Choroid plexus epithelial cell (primary cell): ENCODE results near the gene BMPER.

Experiments used
- DNase-seq: peaks from one replicate; pipeline ENCODE4 v3.0.0-alpha.2; 2010; ENCODE audit warnings: low read depth
- H3K4me3 ChIP-seq: 2 replicates; pipeline ENCODE4 v1.5.1; 2011; ENCODE audit warnings: low read depth, mild to moderate bottlenecking, control low read depth, low read length, moderate library complexity
- TF ChIP-seq, protein P1 (sequence below): conservative IDR thresholded peaks from 2 replicates; pipeline ENCODE4 v1.5.1; 2011; ENCODE audit warnings: low read depth, mild to moderate bottlenecking, control low read depth, inconsistent platforms, low read length, moderate library complexity

BMPER gene

DNA sequence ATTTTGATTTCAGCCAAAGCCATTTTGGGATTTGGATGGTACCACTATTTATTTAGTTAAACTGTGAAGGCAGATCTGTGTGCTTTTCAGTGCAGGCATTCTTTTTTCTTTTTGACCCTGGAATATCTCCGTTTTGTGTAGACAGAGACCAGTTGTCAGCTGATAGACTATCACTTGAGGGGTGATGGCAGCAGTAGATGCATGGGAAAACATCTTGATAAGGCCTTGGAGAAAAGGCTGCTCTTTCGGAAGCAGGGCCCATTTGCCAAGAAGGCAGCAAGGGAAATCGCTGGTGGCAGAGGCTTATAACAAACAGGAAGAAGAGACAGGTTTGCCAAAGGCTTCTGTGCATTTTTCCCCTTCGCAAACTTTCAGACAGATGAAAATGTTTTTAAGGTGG lies 2.6 kb upstream of the BMPER start:
- TF ChIP-seq, protein P1, sequence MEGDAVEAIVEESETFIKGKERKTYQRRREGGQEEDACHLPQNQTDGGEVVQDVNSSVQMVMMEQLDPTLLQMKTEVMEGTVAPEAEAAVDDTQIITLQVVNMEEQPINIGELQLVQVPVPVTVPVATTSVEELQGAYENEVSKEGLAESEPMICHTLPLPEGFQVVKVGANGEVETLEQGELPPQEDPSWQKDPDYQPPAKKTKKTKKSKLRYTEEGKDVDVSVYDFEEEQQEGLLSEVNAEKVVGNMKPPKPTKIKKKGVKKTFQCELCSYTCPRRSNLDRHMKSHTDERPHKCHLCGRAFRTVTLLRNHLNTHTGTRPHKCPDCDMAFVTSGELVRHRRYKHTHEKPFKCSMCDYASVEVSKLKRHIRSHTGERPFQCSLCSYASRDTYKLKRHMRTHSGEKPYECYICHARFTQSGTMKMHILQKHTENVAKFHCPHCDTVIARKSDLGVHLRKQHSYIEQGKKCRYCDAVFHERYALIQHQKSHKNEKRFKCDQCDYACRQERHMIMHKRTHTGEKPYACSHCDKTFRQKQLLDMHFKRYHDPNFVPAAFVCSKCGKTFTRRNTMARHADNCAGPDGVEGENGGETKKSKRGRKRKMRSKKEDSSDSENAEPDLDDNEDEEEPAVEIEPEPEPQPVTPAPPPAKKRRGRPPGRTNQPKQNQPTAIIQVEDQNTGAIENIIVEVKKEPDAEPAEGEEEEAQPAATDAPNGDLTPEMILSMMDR: no peak
- no peak for DNase-seq
- no peak overlapping the region for H3K4me3 ChIP-seq

DNA sequence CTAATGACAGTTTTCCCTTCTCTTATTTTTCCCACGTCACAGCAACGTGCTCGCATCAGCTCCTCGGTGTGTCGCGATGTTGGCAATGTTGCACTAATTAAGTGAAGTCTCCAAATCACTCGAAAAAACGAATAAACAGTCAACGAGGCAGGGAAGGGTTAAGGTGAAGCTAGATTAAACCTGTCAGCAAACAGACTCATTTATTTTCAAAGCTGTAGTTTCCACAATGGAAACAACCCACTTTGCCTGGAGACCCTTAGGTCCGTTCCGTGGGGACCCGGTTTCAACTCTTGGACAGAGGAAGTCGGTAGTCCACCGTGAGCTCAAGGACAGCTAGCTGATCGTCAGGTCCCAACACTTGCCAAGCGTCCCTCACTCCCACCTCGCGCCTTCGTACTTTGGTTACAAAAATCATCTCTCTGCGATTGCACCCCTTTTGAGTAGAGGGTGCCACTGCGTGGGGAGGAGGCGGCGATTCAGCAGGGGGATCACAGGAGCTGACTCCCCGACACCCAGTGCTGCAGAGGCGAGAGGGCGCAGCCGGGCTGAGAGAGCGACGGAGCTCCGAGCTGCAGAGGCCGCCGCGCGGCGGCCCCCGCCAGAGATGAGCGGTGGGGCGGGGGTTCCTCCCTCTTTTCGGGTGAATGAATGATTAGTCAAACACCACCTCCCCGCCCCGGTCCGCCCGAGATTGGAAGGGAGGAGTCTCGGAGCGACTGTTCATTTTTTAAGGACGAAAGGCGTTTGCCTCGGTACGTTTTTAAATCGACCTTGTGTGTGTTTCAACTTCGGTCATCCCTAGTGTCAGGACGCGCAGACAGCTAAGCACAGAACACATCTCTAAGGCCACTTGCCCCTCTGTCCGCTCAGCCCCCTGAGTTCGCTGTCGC lies 1.3 kb upstream of the BMPER start:
- H3K4me3 ChIP-seq: peak overlapping the region; percentile 64
- DNase-seq: peak; percentile 41
- TF ChIP-seq, protein P1: no peak

DNA sequence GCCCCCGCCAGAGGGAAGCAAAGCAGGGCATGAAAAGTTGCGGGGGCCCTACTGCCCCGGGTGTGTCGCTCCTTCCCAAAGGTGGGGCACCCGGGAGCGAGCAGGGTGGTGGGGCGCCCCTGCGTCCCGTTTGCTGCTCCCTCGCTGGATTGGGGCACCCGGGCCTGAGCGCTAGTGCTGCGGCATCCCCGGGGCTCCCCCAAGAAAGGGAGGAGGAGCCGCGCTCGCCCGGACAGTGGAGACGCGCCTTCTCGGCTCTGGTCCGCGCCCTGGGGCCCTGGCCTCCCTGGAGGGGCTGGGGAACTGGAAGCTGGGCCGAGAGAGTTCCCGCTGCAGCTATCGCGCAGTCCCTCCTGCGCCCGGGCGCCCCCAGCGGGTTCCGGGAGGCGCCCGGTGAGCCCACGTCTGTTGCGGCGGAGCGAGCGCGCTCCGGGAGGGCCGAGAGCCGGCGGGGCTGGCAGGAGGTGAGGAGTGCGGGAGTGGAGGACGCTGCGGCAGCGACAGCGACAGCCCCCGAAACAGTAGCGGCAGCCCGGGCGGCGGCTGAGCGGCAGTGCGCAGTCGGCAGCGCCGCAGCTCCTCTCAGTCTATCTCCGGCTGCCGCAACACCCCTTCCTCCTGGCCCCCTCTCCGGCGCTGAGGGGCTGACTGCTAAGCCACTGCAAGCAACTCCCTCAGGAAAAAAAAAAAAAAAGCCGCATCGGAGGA lies 504 bp upstream of the BMPER start:
- peak; percentile 31 for DNase-seq
- H3K4me3 ChIP-seq: peak overlapping the region; percentile 64
- TF ChIP-seq, protein P1: no peak

DNA sequence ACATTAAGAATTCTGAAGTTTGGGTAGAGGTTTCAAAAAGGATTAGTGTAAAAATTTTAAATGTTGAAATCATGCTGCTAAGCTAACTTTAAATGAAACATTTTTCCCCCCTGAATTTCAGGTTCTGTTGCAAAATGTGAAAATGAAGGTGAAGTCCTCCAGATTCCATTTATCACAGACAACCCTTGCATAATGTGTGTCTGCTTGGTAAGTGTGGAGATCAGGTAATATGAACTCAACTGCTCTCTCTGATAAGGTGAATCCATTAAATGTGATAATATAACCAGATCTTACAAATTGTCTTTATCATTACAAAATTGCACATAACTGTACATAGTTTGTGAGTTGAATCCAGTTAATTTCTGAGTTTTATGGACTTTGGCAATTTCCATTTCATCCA lies 1.4 kb downstream of the BMPER start:
- TF ChIP-seq, protein P1: no peak
- H3K4me3 ChIP-seq: no peak overlapping the region
- DNase-seq: no peak

DNA sequence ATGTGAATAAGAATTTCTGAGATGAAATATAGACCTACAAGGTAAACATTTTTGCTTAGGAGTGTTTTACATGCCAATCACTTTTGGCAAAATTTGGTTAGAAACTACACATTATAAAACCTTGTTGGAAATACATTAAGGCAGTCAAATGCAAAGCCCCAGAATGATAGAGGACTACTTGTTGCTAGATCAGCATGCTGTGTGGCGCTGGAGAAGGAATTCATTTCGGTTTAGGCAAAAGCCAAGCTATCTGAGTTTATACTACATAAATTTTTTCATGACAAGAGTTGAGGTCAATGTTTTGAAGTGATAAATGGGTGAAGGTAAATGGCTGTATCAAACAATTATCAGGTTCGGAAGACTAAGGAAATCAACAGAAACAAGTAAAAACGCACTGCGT lies 2.3 kb downstream of the BMPER start:
- TF ChIP-seq, protein P1: no peak
- DNase-seq: no peak
- H3K4me3 ChIP-seq: no peak overlapping the region

DNA sequence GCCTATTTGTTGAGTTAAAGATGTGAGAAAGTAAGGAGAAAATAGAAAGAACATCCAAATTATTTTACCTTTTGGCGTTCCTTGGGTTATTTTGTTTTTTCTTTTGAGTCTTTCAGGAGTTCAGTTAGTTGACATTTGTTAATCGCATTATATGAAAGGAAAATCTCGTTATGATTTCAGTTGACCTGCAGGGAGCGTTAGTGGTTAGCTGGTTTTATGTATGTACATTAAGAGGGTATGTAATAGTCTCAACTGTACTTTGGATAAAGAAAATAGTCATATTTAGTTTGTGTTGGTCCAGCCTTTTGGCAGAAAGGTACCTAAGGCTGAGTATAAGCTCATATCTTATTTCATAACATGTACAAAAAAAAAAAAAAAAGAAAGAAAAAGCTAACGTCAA lies 4.0 kb downstream of the BMPER start:
- no peak overlapping the region for H3K4me3 ChIP-seq
- no peak for DNase-seq
- TF ChIP-seq, protein P1: no peak

DNA sequence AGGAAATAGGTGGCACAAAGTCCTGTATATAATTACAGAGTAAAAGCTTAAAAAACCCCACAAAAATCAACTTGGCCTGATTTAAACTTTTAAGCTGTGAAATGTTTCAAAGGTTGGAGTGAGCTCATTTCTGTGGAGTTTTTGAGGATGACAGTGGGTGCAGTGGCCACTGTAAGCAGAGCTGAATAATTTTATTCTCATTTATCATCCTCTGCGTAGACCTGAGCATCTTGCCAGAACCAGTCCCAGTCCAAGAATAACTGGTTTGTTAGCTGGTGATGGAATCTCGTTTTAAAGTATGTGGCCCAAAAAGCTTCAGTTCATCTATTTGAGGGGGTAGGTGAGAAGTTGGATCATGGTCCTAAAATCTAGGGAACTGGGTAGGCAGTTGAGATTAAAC lies 4.4 kb downstream of the BMPER start:
- TF ChIP-seq, protein P1: no peak
- no peak overlapping the region for H3K4me3 ChIP-seq
- DNase-seq: no peak
